HEK293 (cell line): ENCODE data around the gene DDIAS.

Experiments used
- CTCF ChIA-PET: fragments of 350-600 bp; formaldehyde crosslinking; extraction: SDS; loops from one replicate; lab custom pipeline; 2021; ENCODE audit warnings: antibody characterized with exemption; lab: Yijun Ruan, JAX
- POLR2A ChIA-PET: fragments of 300-600 bp; formaldehyde crosslinking; extraction: SDS; loops from one replicate; lab custom pipeline; 2020; ENCODE audit warnings: antibody characterized with exemption, inconsistent platforms; lab: Yijun Ruan, JAX
- H3K27ac ChIP-seq: fragments of 200-500 bp; sonication (Bioruptor generic); 2 replicates; pipeline ENCODE4 v1.5.1; 2014; ENCODE audit warnings: low read depth, low read length, control low read depth, inconsistent platforms; ENCODE audit errors: extremely low read depth
- H3K36me3 ChIP-seq, 2 experiments: fragments of 200-500 bp in 1 of 2; sonication (Bioruptor generic) in 1 of 2; 1 replicate in 1 of 2; 2 replicates in 1 of 2; pipeline ENCODE4 v1.5.1; 2014 to 2017; ENCODE audit warnings: inconsistent platforms in 2 of 2, low read length in 2 of 2; ENCODE audit not compliant: control insufficient read depth in 2 of 2, insufficient read depth in 1 of 2
- H3K4me1 ChIP-seq: fragments of 200-500 bp; sonication (Bioruptor generic); 2 replicates; pipeline ENCODE4 v1.5.1; 2014; ENCODE audit warnings: mild to moderate bottlenecking, low read length, inconsistent platforms; ENCODE audit not compliant: control insufficient read depth, insufficient read depth
- H3K4me3 ChIP-seq: 2 replicates; pipeline ENCODE4 v1.5.1; 2011; ENCODE audit warnings: low read depth, mild to moderate bottlenecking, control low read depth, low read length, moderate library complexity
- H3K9me3 ChIP-seq: fragments of 200-500 bp; sonication (Bioruptor generic); 2 replicates; pipeline ENCODE4 v1.5.1; 2014; ENCODE audit warnings: low read depth, low read length, inconsistent platforms; ENCODE audit not compliant: control insufficient read depth, insufficient read depth
- BCL11A ChIP-seq: fragments of 450-650 bp; formaldehyde crosslinking; IDR thresholded peaks from 2 replicates; pipeline ENCODE4 v1.5.1; 2016; ENCODE audit warnings: low read depth, missing biosample characterization, missing genetic modification characterization
- GFI1B ChIP-seq: fragments of 450-650 bp; formaldehyde crosslinking; IDR thresholded peaks from 2 replicates; pipeline ENCODE4 v1.5.1; 2016; ENCODE audit warnings: missing biosample characterization, missing genetic modification characterization
- KLF16 ChIP-seq: fragments of 450-650 bp; formaldehyde crosslinking; IDR thresholded peaks from 2 replicates; pipeline ENCODE4 v1.5.1; 2017; ENCODE audit warnings: missing biosample characterization, missing genetic modification characterization
- PRDM1 ChIP-seq: fragments of 450-650 bp; formaldehyde crosslinking; IDR thresholded peaks from 2 replicates; pipeline ENCODE4; 2016; ENCODE audit warnings: missing biosample characterization, missing genetic modification characterization
- SP7 ChIP-seq: fragments of 450-650 bp; formaldehyde crosslinking; IDR thresholded peaks from 2 replicates; pipeline ENCODE4 v1.5.1; 2016; ENCODE audit warnings: missing biosample characterization, missing genetic modification characterization
- ZBTB48 ChIP-seq: fragments of 450-650 bp; formaldehyde crosslinking; IDR thresholded peaks from 2 replicates; pipeline ENCODE4 v1.5.1; 2016; ENCODE audit warnings: missing biosample characterization, missing genetic modification characterization
- ZNF10 ChIP-seq: fragments of 450-650 bp; formaldehyde crosslinking; IDR thresholded peaks from 2 replicates; pipeline ENCODE4 v1.5.1; 2017; ENCODE audit warnings: missing biosample characterization, missing genetic modification characterization
- ZNF155 ChIP-seq: fragments of 450-650 bp; formaldehyde crosslinking; IDR thresholded peaks from 2 replicates; pipeline ENCODE4 v1.5.1; 2016; ENCODE audit warnings: missing biosample characterization, missing genetic modification characterization
- ZNF202 ChIP-seq: fragments of 450-650 bp; formaldehyde crosslinking; IDR thresholded peaks from 2 replicates; pipeline ENCODE4 v1.5.1; 2016; ENCODE audit warnings: missing biosample characterization, missing genetic modification characterization, borderline replicate concordance
- ZNF23 ChIP-seq: fragments of 450-650 bp; formaldehyde crosslinking; IDR thresholded peaks from 2 replicates; pipeline ENCODE4 v1.5.1; 2016; ENCODE audit warnings: missing biosample characterization, missing genetic modification characterization, borderline replicate concordance
- ZNF350 ChIP-seq: fragments of 450-650 bp; formaldehyde crosslinking; IDR thresholded peaks from 2 replicates; pipeline ENCODE4 v1.5.0; 2017; ENCODE audit warnings: missing biosample characterization, mild to moderate bottlenecking, missing genetic modification characterization
- ZNF600 ChIP-seq: fragments of 450-650 bp; formaldehyde crosslinking; IDR thresholded peaks from 2 replicates; pipeline ENCODE4 v1.5.1; 2016; ENCODE audit warnings: missing biosample characterization, missing genetic modification characterization
- ZNF76 ChIP-seq: fragments of 450-650 bp; formaldehyde crosslinking; IDR thresholded peaks from 2 replicates; pipeline ENCODE4; 2016; ENCODE audit warnings: low read depth, missing biosample characterization, missing genetic modification characterization, borderline replicate concordance
- TF ChIP-seq, protein P1 (sequence below): fragments of 450-650 bp; formaldehyde crosslinking; optimal IDR thresholded peaks from 2 replicates; pipeline ENCODE3; 2016; ENCODE audit warnings: missing biosample characterization, mild to moderate bottlenecking, missing genetic modification characterization

DDIAS gene

DNA sequence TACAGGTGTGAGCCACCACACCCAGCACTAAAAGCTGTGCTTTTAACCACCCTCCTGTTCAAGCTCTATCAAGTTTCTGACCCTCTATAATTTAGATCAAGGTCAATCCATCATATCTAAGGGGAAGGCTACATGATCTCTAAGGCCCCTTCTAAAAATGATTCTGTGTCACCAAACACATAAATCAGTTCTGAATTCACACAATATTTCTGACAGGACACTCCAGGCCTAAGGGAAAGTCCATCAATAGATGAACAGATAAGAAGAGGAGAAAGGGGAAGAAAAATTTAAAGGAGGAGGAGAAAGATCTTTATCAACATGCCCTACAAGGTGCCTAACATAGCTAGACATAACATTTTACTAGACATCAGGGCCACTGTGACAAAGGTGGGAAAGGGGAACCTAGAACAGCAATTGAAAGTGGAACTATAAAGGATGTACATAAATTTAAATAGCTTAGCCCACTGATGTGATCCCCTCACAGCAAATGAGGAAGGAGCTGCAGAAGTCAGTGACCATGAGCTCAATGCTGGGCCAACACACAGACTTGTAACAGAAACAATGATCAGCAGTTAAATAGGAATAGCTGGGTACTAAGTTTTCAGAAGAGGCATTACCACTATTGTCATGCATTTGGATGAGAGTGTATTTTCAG, 6.0 kb upstream of the DDIAS start:
- Histone ChIP-seq H3K4me3 (no peak overlapping the region), H3K9me3 (no peaks in the 10 kb centered on the region), H3K4me1 (peaks cover 4% of the 10 kb centered on the region; the same call in 1 of the 2 replicates), H3K36me3 (no peaks in the 10 kb centered on the region), H3K27ac (no peak overlapping the region)
- ChIA-PET CTCF (interaction anchor here (0.6 to 1.1 kb wide), 2 partner anchors 24 to 28 kb away, joined by 4 to 6 read pairs; no protein-coding TSS in a partner anchor), POLR2A (no interaction called here)
- TF ChIP-seq PRDM1 (tag by site-specific recombination) (0 out of 2 replicates have a peak, but pooled peaks have one; percentile 47), ZBTB48 (tag by site-specific recombination) (peak; percentile 88), SP7 (tag by site-specific recombination) (0 out of 2 replicates have a peak, but pooled peaks have one; percentile 10), GFI1B (tag by site-specific recombination) (no peak)

DNA sequence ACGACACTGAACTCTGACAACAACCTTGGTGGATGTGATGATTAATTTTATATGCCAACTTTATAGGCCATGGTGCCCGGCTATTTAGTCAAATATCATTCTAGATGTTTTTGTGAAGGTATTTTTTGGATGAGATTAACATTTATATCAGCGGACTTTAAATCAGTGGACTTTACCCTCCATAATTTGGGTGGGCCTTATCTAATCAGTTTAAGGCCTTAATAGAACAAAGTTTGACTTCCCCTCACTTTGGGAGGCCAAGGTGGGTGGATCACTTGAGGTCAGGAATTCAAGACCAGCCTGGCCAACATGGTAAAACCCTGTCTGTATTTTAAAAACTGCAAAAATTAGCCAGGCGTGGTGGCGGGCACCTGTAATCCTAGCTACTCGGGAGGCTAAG, 5.4 kb upstream of the DDIAS start:
- POLR2A ChIA-PET: no interaction called here

DNA sequence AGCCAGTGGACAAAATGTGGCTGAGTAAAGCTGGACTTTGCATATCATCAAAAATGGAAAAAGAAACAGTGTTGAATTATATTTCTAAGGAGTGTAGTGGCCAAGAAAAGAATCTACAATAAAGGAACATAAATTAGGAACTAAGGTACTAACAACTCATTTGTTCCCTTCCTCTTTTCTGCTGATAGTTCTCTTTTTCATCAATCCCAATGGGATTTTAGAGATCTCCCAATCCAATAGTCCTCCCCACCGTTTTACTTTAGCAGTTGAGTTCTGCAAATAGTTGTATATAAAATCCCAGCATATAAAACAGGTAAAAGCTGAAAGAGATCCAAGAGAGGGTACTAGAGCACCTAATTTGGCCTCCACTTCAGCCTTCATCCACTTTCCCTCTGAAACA, 3.3 kb upstream of the DDIAS start:
- ChIA-PET POLR2A (no interaction called here), CTCF (interaction anchor here (0.6 to 7.9 kb wide), 2 partner anchors 30 to 110 kb away, joined by 3 to 69 read pairs; no protein-coding TSS in a partner anchor)
- H3K36me3 ChIP-seq: no peaks in the 10 kb centered on the region
- H3K4me1 ChIP-seq: peaks cover 4% of the 10 kb centered on the region; the same call in 1 of the 2 replicates
- TF ChIP-seq ZNF202 (no peak), KLF16 (no peak)
- no peaks in the 10 kb centered on the region for H3K9me3 ChIP-seq
- H3K27ac ChIP-seq: no peak overlapping the region
- H3K4me3 ChIP-seq: no peak overlapping the region

More for the DNA sequence above, 5.4 kb upstream of the DDIAS start:
- Histone ChIP-seq H3K27ac (no peak overlapping the region), H3K36me3 (no peaks in the 10 kb centered on the region), H3K9me3 (no peaks in the 10 kb centered on the region), H3K4me3 (no peak overlapping the region), H3K4me1 (peaks cover 4% of the 10 kb centered on the region; the same call in 1 of the 2 replicates)
- CTCF ChIA-PET: interaction anchor here (1.1 kb wide), 1 partner anchor 28 kb away, joined by 6 read pairs; no protein-coding TSS in a partner anchor
- TF ChIP-seq ZNF10 (tag by site-specific recombination) (peak; percentile 78), ZNF600 (tag by site-specific recombination) (no peak), ZNF23 (tag by site-specific recombination) (no peak), ZNF76 (tag by site-specific recombination) (no peak), ZNF350 (no peak), ZNF155 (tag by site-specific recombination) (no peak)

DNA sequence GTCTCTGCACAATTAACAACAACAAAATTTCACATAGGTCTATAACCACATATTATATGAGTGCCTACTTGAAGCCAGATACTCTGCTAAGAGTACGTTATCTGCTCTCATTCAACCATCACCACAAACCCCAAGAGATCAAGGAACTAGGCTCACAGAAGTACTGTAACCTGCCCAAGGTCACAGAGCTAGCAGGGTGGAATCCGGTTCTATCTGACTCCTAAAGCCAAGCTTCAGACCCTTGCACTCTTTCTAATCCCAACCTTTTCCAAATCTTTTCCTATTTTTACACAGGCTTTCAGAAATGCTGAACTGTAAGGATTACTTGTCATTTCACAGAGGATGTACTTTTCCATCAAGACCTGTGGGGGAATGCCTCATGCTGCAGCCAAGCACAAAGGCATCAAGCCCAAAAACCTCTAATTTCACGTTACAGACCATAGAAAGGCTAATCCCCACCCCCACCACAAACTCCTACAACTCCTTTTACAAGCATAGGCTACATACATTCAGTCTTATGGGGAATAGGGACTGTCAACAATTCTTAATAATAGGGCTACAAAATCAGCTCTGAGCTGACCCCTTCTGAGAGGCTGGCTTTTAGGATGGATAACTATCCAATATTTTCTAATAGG, 2.2 kb upstream of the DDIAS start:
- ChIA-PET CTCF (interaction anchor here (0.6 to 7.9 kb wide), 2 partner anchors 31 to 38 kb away, joined by 4 to 69 read pairs; no protein-coding TSS in a partner anchor), POLR2A (interaction anchor here (1.0 to 3.6 kb wide), 2 partner anchors 31 to 260 kb away, joined by 3 to 30 read pairs; no protein-coding TSS in a partner anchor)

DNA sequence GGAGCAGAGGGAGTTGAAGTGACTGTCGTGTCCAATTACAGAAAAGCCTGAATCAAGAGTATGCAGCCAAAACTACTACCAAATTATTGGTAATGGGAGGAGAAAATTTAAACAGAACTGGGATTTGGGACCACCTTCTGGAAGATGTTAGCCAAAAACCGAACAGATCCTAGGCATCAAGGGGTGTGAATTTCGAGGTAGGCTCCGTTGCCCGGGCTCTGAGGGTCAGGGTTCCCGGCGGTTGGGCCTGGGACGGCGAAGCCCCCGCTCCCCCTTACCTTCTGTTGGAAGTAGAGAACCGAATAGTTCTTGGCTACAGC, 1.6 kb upstream of the DDIAS start:
- no peak overlapping the region; the same call in 1 of the 2 replicates for H3K27ac ChIP-seq
- peaks cover 4% of the 10 kb centered on the region; the same call in 1 of the 2 replicates for H3K4me1 ChIP-seq

More for the DNA sequence above, 2.2 kb upstream of the DDIAS start:
- H3K4me3 ChIP-seq: peak overlapping the region; percentile 53
- 0 out of 2 replicates have a peak, but pooled peaks have one; percentile 22 for TF ChIP-seq ZBTB48 (tag by site-specific recombination)
- TF ChIP-seq BCL11A (tag by site-specific recombination): no peak
- H3K4me1 ChIP-seq: peaks cover 4% of the 10 kb centered on the region; the same call in 1 of the 2 replicates
- no peak overlapping the region for H3K27ac ChIP-seq
- no peaks in the 10 kb centered on the region for H3K9me3 ChIP-seq
- H3K36me3 ChIP-seq: no peaks in the 10 kb centered on the region

More for the DNA sequence above, 1.6 kb upstream of the DDIAS start:
- Histone ChIP-seq H3K4me3 (peak overlapping the region; percentile 53), H3K36me3 (no peaks in the 10 kb centered on the region), H3K9me3 (no peaks in the 10 kb centered on the region)
- CTCF ChIA-PET: interaction anchor here (0.6 to 7.9 kb wide), 4 partner anchors 16 to 142 kb away, joined by 3 to 69 read pairs (median 3); no protein-coding TSS in a partner anchor
- POLR2A ChIA-PET: interaction anchor here (0.7 to 3.6 kb wide), 10 partner anchors 10 to 386 kb away, joined by 3 to 46 read pairs (median 3); partner anchors contain the start of genes CCDC90B and PCF11
- TF ChIP-seq ZBTB48 (tag by site-specific recombination) (peak; percentile 34; the same call in 1 of the 2 replicates), SP7 (tag by site-specific recombination) (no peak)
- TF ChIP-seq, protein P1, sequence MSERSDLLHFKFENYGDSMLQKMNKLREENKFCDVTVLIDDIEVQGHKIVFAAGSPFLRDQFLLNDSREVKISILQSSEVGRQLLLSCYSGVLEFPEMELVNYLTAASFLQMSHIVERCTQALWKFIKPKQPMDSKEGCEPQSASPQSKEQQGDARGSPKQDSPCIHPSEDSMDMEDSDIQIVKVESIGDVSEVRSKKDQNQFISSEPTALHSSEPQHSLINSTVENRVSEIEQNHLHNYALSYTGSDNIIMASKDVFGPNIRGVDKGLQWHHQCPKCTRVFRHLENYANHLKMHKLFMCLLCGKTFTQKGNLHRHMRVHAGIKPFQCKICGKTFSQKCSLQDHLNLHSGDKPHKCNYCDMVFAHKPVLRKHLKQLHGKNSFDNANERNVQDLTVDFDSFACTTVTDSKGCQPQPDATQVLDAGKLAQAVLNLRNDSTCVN (tag by site-specific recombination): peak; percentile 0
